Measurements from ENCODE around the gene ARFGAP1.
A peak's percentile ranks its signal among the peaks of the same experiment; 100 is the strongest.

DNA sequence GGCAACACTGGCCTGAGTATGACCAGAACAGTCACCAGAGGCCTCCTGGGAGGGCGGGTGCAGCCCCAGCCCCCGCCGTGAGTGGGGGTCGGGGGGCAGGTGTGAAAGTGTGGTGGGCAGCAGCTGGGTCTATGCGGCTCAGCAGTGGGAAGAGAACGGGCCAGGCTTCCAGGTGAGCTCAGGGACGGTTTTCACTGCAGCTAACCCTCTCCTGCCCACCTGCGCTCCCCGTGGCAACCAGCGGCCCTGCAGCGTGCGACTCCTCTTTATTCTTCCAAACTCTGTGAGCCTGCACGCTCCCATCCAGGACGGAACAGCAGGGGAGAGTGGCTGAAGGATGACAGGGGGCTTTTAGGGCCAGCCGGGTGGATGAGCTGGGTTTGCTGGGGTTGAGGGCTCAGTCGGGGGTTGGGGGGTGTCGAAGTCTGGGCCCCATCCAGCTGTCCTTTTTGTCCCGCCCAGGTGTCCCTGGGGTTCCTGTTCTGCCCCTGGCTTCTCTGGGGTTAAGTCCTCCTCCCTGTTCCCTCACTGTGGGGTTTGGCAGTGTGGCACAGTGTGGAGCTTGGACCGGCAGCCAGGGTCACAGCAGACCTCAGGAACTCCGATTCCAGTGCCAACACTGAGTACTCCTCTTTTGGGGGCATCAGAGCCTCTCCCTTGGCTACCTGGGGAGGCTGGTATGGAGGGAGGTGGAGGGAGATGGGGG lies 37.8 kb upstream of the ARFGAP1 start:
- TF ChIP-seq, protein P1, sequence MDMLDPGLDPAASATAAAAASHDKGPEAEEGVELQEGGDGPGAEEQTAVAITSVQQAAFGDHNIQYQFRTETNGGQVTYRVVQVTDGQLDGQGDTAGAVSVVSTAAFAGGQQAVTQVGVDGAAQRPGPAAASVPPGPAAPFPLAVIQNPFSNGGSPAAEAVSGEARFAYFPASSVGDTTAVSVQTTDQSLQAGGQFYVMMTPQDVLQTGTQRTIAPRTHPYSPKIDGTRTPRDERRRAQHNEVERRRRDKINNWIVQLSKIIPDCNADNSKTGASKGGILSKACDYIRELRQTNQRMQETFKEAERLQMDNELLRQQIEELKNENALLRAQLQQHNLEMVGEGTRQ (IDR thresholded peaks at IDR 0.05; ENCODE audit: low read depth, low read length): no peak
- TF ChIP-seq MAFK (IDR thresholded peaks at IDR 0.05; ENCODE audit: low read depth, low read length) (no peak), POLR2A (IDR thresholded peaks at IDR 0.05; ENCODE audit: low read depth, low read length) (no peak), NFE2L2 (IDR thresholded peaks at IDR 0.05; ENCODE audit: low read depth, low read length) (no peak), BHLHE40 (IDR thresholded peaks at IDR 0.05; ENCODE audit: low read depth, low read length) (no peak), FOS (IDR thresholded peaks at IDR 0.05; ENCODE audit: low read depth, low read length) (no peak), RCOR1 (IDR thresholded peaks at IDR 0.05; ENCODE audit: insufficient replicate concordance, low read length) (no peak), SMC3 (IDR thresholded peaks at IDR 0.05; ENCODE audit: low read depth, low read length) (no peak)
- TF ChIP-seq, protein P2, sequence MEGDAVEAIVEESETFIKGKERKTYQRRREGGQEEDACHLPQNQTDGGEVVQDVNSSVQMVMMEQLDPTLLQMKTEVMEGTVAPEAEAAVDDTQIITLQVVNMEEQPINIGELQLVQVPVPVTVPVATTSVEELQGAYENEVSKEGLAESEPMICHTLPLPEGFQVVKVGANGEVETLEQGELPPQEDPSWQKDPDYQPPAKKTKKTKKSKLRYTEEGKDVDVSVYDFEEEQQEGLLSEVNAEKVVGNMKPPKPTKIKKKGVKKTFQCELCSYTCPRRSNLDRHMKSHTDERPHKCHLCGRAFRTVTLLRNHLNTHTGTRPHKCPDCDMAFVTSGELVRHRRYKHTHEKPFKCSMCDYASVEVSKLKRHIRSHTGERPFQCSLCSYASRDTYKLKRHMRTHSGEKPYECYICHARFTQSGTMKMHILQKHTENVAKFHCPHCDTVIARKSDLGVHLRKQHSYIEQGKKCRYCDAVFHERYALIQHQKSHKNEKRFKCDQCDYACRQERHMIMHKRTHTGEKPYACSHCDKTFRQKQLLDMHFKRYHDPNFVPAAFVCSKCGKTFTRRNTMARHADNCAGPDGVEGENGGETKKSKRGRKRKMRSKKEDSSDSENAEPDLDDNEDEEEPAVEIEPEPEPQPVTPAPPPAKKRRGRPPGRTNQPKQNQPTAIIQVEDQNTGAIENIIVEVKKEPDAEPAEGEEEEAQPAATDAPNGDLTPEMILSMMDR (conservative IDR thresholded peaks at IDR 0.05; ENCODE audit: low read depth, low read length): 0 out of 2 replicates have a peak, but pooled peaks have one; percentile 10
